HG02884 (cell line): ENCODE data around the gene OR2T10.
"Not testable (repeated sequence)": the region's sequence is repeated elsewhere in the genome, so short reads cannot be mapped to it uniquely, and the experiment has no call there.

Source experiments
- ATAC-seq: cut with Tn5 transposase; IDR thresholded peaks from one replicate; pipeline ENCODE4 v1.9.1; 2021; ENCODE audit warnings: mild to moderate bottlenecking, moderate library complexity; ENCODE audit not compliant: unreplicated experiment

The OR2T10 gene

GRCh38 chr1:248597589-248597988, at the start of gene OR2T10:
TSS of gene OR2T10 (minus strand) at chr1:248597700. CDS start at chr1:248593768, 3,932 bp downstream.
- no peak for ATAC-seq

DNA sequence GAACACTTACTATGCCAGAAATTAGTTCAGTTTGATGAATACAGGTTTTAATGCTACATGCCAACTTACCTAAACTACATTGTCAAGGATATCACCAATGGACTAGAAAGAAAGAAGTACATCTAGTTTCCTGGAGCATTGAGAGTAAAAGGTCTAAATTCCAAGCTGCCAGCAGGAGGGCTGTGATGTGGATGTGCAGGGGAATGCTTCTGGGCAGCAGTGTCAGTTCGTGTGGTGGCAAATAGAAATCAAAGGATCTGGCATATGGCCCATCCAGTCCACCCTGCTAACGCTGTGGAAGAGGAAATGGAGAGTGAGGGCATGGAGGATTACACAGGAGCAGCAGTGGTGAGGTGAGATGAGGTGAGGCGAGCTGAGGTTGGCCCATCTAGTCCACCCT, 47.7 kb upstream of the OR2T10 start, which contains the start of gene OR2T35:
Gene OR2T35, minus strand, starts transcription at position 101 of the 400 bp plus-strand sequence. CDS start 6,020 bp downstream, outside the sequence.
- not testable (repeated sequence) for ATAC-seq

- peak; percentile 66 for ATAC-seq
Measured at GRCh38 chr1:248642971-248643651, 45.6 kb upstream of the OR2T10 start.

DNA sequence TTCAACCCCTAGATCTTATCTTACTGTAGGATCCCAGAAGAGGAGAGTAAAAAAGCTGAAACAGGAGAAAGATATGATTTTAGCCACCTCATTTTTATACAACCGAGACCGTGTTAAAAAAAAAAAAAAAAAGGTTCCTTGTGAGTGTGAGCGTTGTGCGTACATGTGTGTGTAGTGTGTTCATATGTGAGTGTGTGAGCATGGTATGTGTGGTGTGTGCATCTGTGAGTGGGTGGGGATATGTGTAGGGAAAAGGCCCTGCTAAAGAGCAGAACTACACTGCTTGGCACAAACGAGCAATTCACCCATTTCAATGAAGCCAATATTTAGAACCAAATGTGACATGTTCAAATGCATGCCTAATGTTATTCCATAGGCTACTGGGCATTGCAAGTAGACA, 44.1 kb upstream of the OR2T10 start:
- ATAC-seq, result peak; percentile 1

DNA sequence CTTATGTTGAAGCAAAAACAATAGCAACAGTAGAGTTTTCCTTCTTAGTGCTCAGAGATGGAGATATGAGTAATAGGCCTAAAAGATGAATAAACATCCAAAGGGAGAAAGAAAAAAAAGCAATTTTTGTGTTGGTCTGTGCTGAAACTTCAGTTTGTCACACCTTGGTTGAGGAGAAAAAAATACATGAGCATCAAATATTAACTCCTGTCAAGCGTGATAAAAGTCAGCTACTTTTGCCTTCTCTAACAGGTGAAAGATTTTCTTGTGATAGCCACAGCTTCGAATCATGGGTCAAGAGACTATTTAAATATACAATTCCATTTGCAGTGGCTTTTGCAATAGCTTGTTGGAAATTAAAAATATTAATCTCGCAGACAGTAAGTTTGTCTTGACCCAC, 43.4 kb upstream of the OR2T10 start:
- ATAC-seq, result peak; percentile 30

- ATAC-seq, result peak; percentile 33
Measured at GRCh38 chr1:248639652-248640051, 42.2 kb upstream of the OR2T10 start.

DNA sequence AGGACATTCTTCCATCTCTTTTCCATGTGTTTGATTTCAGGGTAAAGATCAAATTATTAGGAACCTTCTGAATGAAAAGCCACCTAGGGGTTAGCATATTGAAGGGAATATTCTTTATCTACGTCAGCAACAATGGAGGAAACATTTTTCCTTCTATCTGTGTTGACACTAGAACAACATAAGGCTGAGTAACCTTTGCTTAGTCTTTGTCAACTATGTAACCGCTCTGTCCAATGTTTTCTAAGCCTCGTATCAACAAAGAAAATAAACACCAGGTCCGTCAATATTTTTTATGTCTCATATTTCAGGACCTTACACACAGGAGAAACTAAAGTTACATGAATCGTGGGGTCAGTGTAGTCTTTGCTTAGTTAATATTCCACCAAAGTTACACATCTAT, 39.1 kb upstream of the OR2T10 start:
- ATAC-seq, result not testable (repeated sequence)

DNA sequence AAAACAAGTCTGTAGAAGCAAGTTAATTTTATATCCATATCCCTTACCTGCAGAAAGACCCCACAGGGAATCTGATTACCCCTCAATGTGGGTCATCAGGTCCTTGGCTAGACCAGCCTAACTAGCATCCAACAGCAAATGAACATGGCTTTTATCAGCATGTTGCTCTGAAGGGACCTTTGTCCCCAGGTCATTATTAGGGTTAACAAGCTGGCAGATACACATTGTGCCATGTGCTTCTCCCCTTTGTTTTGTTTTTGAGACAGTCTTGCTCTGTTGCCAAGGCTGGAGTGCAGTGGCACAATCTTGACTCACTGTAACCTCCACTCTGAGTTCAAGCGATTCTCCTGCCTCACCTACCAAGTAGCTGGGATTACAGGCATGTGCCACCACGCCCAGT, 37.5 kb upstream of the OR2T10 start, which contains the start of gene OR2T11:
Gene OR2T11, minus strand, starts transcription at position 101 of the 400 bp plus-strand sequence. CDS start 7,963 bp downstream, outside the sequence.
- not testable (repeated sequence) for ATAC-seq

DNA sequence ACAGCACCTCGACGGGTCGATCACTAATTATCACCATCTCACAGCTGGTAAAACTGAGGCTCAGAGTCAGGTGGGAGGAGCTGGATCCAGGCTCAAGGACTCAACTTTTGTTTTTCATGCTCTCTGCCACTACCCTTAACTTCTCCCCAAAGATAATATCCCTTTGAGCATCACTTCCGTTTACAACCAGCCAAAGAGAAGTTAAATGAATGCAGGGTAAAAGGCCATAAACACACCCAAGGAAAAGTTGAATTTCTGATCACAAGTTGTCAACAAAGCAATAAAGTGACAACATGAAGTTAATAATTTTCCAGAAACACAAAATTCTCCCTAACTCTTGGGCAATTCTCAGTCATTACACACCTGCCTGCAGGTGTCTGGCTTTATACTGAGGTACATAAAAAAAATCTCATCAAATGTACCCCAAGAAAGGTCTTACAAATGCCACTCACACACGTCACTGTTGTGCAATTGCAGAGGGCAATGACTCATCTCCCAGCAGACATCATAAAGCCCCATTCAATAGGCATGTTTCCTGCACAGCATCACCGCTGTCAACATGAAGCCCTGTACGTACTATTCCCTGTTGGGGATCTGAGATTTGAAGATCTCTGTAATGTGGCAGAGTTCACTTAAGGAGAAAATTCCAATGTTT, 34.0 kb upstream of the OR2T10 start:
- ATAC-seq, result no peak

DNA sequence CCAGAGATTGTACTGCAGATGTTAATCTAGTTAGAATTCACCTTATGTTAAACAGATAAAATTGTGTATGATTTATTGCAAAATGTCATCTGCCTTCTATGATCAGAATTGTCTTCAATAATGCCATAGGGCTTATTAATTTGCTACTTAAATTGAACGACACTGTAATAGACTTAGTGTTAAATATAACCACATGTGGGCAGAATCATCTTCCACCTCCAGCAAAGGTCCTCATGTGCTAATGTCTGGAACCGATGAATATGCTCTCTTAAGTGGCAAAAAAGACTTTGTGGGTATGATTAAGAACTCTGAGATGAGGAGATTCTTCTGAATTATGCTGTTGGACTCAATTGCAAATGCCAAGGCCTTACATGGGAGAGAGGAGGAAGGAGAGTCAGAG, 33.1 kb upstream of the OR2T10 start:
- no peak for ATAC-seq

GRCh38 chr1:248627971-248628844, 30.7 kb upstream of the OR2T10 start:
- ATAC-seq, result peak; percentile 59

DNA sequence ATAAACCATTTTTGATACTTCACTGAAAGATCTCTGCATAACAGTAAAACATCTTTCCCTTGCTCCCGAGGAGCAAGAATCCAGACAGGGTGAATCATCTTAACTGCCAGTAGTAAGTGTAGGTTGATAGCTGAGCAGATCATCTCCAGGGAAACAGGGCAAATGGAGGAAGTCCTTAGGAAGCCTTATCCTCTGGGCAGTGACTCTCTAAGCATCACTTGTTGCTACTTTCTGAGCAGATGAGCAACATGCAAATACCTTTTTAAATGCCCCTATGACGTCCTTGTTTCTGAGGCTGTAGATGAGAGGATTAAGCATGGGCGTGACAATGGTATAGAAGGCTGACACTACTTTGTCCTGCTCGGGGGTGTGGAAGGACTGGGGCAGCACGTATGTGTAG, 28.5 kb upstream of the OR2T10 start:
- ATAC-seq, result no peak

DNA sequence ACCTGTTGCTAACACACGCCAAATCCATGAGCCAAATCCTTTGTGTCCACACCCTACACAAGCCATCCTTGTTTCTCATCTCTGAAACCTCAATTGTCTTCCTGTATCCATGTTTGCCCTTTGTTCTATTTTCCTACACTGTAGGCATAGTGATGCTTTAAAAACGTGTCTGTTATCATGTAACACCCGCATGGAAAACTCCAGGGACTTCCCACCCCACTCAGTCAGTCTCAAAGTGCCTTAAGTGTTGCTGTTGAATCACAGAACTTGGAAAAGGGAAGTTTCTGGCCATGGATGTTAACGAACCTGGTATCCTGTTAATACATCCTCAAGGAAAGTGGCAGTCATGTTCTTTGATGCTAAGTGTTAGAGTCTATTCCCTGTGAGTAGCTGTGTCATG, 27.7 kb upstream of the OR2T10 start:
- ATAC-seq, result no peak

DNA sequence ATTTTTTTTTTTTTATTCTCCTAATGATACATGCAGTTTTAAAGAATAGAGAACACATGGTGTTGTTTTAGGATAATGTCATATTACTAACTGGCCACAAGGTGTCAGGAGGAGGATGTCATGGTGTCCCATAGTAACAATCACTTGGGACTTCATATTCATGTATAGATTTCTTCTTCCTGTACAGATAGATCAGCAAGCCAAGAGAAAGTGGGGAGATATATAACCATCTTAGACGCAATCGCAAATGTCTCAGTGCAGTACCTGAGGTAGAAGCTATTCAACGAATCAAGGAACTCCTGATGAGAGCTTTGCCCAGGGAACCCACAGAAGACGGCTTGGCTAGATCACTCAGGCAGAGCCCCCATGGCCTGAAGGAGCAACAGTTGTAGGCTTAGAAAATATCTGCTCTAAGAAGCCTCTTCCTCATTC, 25.1 kb upstream of the OR2T10 start:
- peak; percentile 81 for ATAC-seq

- ATAC-seq, result no peak
Measured at GRCh38 chr1:248621770-248622169, 24.3 kb upstream of the OR2T10 start.

GRCh38 chr1:248618878-248619277, 21.4 kb upstream of the OR2T10 start:
- no peak for ATAC-seq

GRCh38 chr1:248618119-248618518, 20.6 kb upstream of the OR2T10 start:
- ATAC-seq, result no peak

- no peak for ATAC-seq
Measured at GRCh38 chr1:248613742-248614141, 16.2 kb upstream of the OR2T10 start.

- ATAC-seq, result no peak
Measured at GRCh38 chr1:248611883-248612414, 14.4 kb upstream of the OR2T10 start.

- no peak for ATAC-seq
Measured at GRCh38 chr1:248610301-248610700, 12.8 kb upstream of the OR2T10 start.

DNA sequence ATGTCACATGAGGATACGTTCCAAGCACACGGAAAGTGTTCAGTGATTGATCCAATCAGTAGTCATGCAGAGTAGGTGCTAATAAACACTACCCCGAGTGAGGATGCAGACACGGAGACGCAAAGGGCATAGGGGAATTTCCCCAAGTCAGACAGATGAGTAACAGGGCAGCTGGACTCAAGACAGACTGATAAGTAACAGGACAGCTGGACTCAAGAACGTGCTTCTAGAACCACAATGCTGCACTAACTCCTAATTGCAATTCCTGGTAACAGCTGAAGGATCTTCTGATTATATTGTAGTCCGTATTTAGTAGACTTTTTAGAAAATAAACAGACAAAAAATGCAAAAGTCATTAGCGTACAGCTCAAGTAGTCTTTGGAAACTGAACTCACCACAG, 1.9 kb upstream of the OR2T10 start:
- no peak for ATAC-seq
